Osteoblast (primary cell): ENCODE results near the gene LRBA. TPM values are rescaled to one million over a fixed set of nuclear protein-coding genes. Genes with fewer than 3 reads are reported as not detected.

ENCODE experiments used
- DNase-seq: peaks from one replicate; pipeline ENCODE4 v3.0.0; 2011; ENCODE audit warnings: low spot score, mixed read lengths; ENCODE audit not compliant: insufficient read length; ENCODE audit errors: missing footprints
- H2AFZ ChIP-seq: 2 replicates; pipeline ENCODE4 v1.6.0; 2011; ENCODE audit warnings: mild to moderate bottlenecking, low read length
- H3K27ac ChIP-seq: 2 replicates; pipeline ENCODE4 v1.5.1; 2011; ENCODE audit warnings: mild to moderate bottlenecking, low read depth, low read length, moderate library complexity
- H3K27me3 ChIP-seq: 2 replicates; pipeline ENCODE4 v1.6.0; 2012; ENCODE audit warnings: mild to moderate bottlenecking, control low read depth, inconsistent platforms, low read length, moderate library complexity; ENCODE audit not compliant: insufficient read depth
- H3K36me3 ChIP-seq: 2 replicates; pipeline ENCODE4 v1.5.1; 2011; ENCODE audit warnings: mild to moderate bottlenecking, low read length, control low read depth, moderate library complexity; ENCODE audit not compliant: insufficient read depth
- H3K4me1 ChIP-seq: 2 replicates; pipeline ENCODE4 v1.5.1; 2011; ENCODE audit warnings: mild to moderate bottlenecking, low read length, control low read depth, moderate library complexity; ENCODE audit not compliant: insufficient read depth
- H3K4me2 ChIP-seq: 2 replicates; pipeline ENCODE4 v1.6.0; 2011; ENCODE audit warnings: mild to moderate bottlenecking, low read length; ENCODE audit not compliant: insufficient read depth
- H3K4me3 ChIP-seq: fragments of 200-600 bp; sonication (generic); 3 replicates; pipeline ENCODE4 v1.5.1; 2012; ENCODE audit warnings: mild to moderate bottlenecking, low read length, inconsistent platforms; ENCODE audit not compliant: insufficient read depth
- H3K79me2 ChIP-seq: 2 replicates; pipeline ENCODE4 v1.6.0; 2012; ENCODE audit warnings: mild to moderate bottlenecking, low read length, control low read depth, inconsistent platforms; ENCODE audit not compliant: insufficient read depth
- H3K9me3 ChIP-seq: 2 replicates; pipeline ENCODE4 v1.5.1; 2011; ENCODE audit warnings: low read depth, low read length, control low read depth
- H4K20me1 ChIP-seq: 2 replicates; pipeline ENCODE4 v1.6.0; 2012; ENCODE audit warnings: mild to moderate bottlenecking, low read length, control low read depth; ENCODE audit not compliant: insufficient read depth
- CTCF ChIP-seq: IDR thresholded peaks from 2 replicates; pipeline ENCODE4 v1.5.1; 2011; ENCODE audit warnings: mild to moderate bottlenecking, low read depth, low read length, moderate library complexity; ENCODE audit errors: extremely low read depth
- total RNA-seq: library from RNA; depleted of rRNA; stranded (reverse); fragments of >200 nt; gene quantifications from 2 replicates; pipeline ENCODE4 v1.2.3, GENCODE V29; 2012

The LRBA gene
- total RNA-seq, 1 donor = 67.3 TPM

- Histone ChIP-seq H4K20me1 (no peaks in the 10 kb centered on the region), H3K27me3 (no peaks in the 10 kb centered on the region), H3K4me1 (no peaks in the 10 kb centered on the region), H3K79me2 (no peaks in the 10 kb centered on the region), H3K36me3 (no peaks in the 10 kb centered on the region), H3K9me3 (no peaks in the 10 kb centered on the region), H2AFZ (no peak overlapping the region), H3K27ac (no peak overlapping the region), H3K4me2 (no peak overlapping the region), H3K4me3 (no peak overlapping the region)
- no peak for DNase-seq
- TF ChIP-seq CTCF = no peak
Observed at GRCh38 chr4:151049430-151049884, 34.4 kb upstream of the LRBA start.

- H3K4me1 ChIP-seq = no peaks in the 10 kb centered on the region
- no peaks in the 10 kb centered on the region for H4K20me1 ChIP-seq
- H3K27me3 ChIP-seq = no peaks in the 10 kb centered on the region
- DNase-seq = no peak
- H3K27ac ChIP-seq = no peak overlapping the region
- TF ChIP-seq CTCF = no peak
- no peaks in the 10 kb centered on the region for H3K79me2 ChIP-seq
- no peaks in the 10 kb centered on the region for H3K9me3 ChIP-seq
- no peaks in the 10 kb centered on the region for H3K36me3 ChIP-seq
- H3K4me3 ChIP-seq = no peak overlapping the region
- H3K4me2 ChIP-seq = no peak overlapping the region
- no peak overlapping the region for H2AFZ ChIP-seq
Observed at GRCh38 chr4:151048913-151049312, 33.8 kb upstream of the LRBA start.

- H2AFZ ChIP-seq = no peak overlapping the region
- H4K20me1 ChIP-seq = no peaks in the 10 kb centered on the region
- no peak for DNase-seq
- H3K79me2 ChIP-seq = no peaks in the 10 kb centered on the region
- no peak overlapping the region for H3K4me3 ChIP-seq
- H3K36me3 ChIP-seq = no peaks in the 10 kb centered on the region
- no peaks in the 10 kb centered on the region for H3K4me1 ChIP-seq
- no peak for TF ChIP-seq CTCF
- H3K9me3 ChIP-seq = no peaks in the 10 kb centered on the region
- H3K27ac ChIP-seq = no peak overlapping the region
- no peaks in the 10 kb centered on the region for H3K27me3 ChIP-seq
- no peak overlapping the region for H3K4me2 ChIP-seq
Observed at GRCh38 chr4:151046609-151047008, 31.5 kb upstream of the LRBA start.

GRCh38 chr4:151045907-151046306, 30.8 kb upstream of the LRBA start:
- Histone ChIP-seq H2AFZ (no peak overlapping the region), H4K20me1 (no peaks in the 10 kb centered on the region), H3K4me3 (no peak overlapping the region), H3K27ac (no peak overlapping the region), H3K4me1 (no peaks in the 10 kb centered on the region), H3K27me3 (no peaks in the 10 kb centered on the region), H3K36me3 (no peaks in the 10 kb centered on the region), H3K9me3 (no peaks in the 10 kb centered on the region), H3K79me2 (no peaks in the 10 kb centered on the region), H3K4me2 (no peak overlapping the region)
- TF ChIP-seq CTCF = no peak
- DNase-seq = no peak
